Trophoblast cell (in vitro differentiated cells and primary cell): Measurements from ENCODE around the gene LZTS2.

Source experiments
- DNase-seq, 2 donors: peaks; one replicate each; pipeline ENCODE4 v3.0.0-alpha.2; 2016
- H2AFZ ChIP-seq: 2 replicates; pipeline ENCODE4 v1.6.1; 2013; ENCODE audit warnings: low read length, moderate library complexity, mild to moderate bottlenecking; ENCODE audit not compliant: insufficient read depth, poor library complexity
- H2AK5ac ChIP-seq: 2 replicates; pipeline ENCODE4 v1.6.1; 2013; ENCODE audit warnings: mild to moderate bottlenecking, low read length
- H2BK120ac ChIP-seq: 2 replicates; pipeline ENCODE4 v1.6.1; 2013; ENCODE audit warnings: low read length, mild to moderate bottlenecking, moderate library complexity; ENCODE audit not compliant: insufficient read depth, poor library complexity
- H2BK12ac ChIP-seq: 2 replicates; pipeline ENCODE4 v1.6.1; 2013; ENCODE audit warnings: mild to moderate bottlenecking, low read length, moderate library complexity
- H2BK5ac ChIP-seq: 2 replicates; pipeline ENCODE4 v1.6.1; 2013; ENCODE audit warnings: low read length, low read depth, moderate library complexity, mild to moderate bottlenecking; ENCODE audit not compliant: poor library complexity
- H3K14ac ChIP-seq: 2 replicates; pipeline ENCODE4 v1.6.1; 2013; ENCODE audit warnings: mild to moderate bottlenecking, low read length
- H3K18ac ChIP-seq: 2 replicates; pipeline ENCODE4 v1.6.1; 2013; ENCODE audit warnings: mild to moderate bottlenecking, low read length
- H3K23ac ChIP-seq: 2 replicates; pipeline ENCODE4 v1.6.1; 2013; ENCODE audit warnings: low read length
- H3K27ac ChIP-seq: 2 replicates; pipeline ENCODE4 v1.5.1; 2013; ENCODE audit warnings: low read depth, mild to moderate bottlenecking, inconsistent platforms, low read length, moderate library complexity
- H3K27me3 ChIP-seq: 2 replicates; pipeline ENCODE4 v1.6.1; 2013; ENCODE audit warnings: inconsistent platforms, mild to moderate bottlenecking, low read length, moderate library complexity; ENCODE audit not compliant: insufficient read depth
- H3K36me3 ChIP-seq, 2 experiments: 1 replicate in 1 of 2; 2 replicates in 1 of 2; pipeline ENCODE4 v1.6.1; 2013; ENCODE audit warnings: low read length in 2 of 2, mild to moderate bottlenecking in 2 of 2, moderate library complexity in 1 of 2; ENCODE audit not compliant: insufficient read depth in 2 of 2, control insufficient read depth in 1 of 2
- H3K4ac ChIP-seq: 2 replicates; pipeline ENCODE4 v1.6.1; 2013; ENCODE audit warnings: low read depth, mild to moderate bottlenecking, low read length, moderate library complexity
- H3K4me1 ChIP-seq, 2 experiments: 1 replicate in 1 of 2; 2 replicates in 1 of 2; pipeline ENCODE4 v1.6.1; 2013; ENCODE audit warnings: low read length in 2 of 2, mild to moderate bottlenecking in 2 of 2, moderate library complexity in 1 of 2; ENCODE audit not compliant: insufficient read depth in 2 of 2, control insufficient read depth in 1 of 2
- H3K4me2 ChIP-seq: 2 replicates; pipeline ENCODE4 v1.6.1; 2013; ENCODE audit warnings: inconsistent platforms, mild to moderate bottlenecking, low read length, moderate library complexity
- H3K4me3 ChIP-seq: 2 replicates; pipeline ENCODE4 v1.5.1; 2013; ENCODE audit warnings: mild to moderate bottlenecking, low read depth, low read length, inconsistent platforms
- H3K79me1 ChIP-seq: one replicate; pipeline ENCODE4 v1.6.1; 2013; ENCODE audit warnings: low read length
- H3K79me2 ChIP-seq: 2 replicates; pipeline ENCODE4 v1.6.1; 2013; ENCODE audit warnings: low read length, mild to moderate bottlenecking; ENCODE audit not compliant: control insufficient read depth, insufficient read depth, poor library complexity
- H3K9ac ChIP-seq: 2 replicates; pipeline ENCODE4 v1.6.1; 2013; ENCODE audit warnings: mild to moderate bottlenecking, low read length
- H3K9me3 ChIP-seq: 2 replicates; pipeline ENCODE4 v1.6.1; 2013; ENCODE audit warnings: low read depth, mild to moderate bottlenecking, control low read depth, inconsistent platforms, low read length; ENCODE audit not compliant: insufficient read depth
- H4K12ac ChIP-seq: 2 replicates; pipeline ENCODE4 v1.6.1; 2013; ENCODE audit warnings: low read depth, mild to moderate bottlenecking, low read length, moderate library complexity
- H4K8ac ChIP-seq: 2 replicates; pipeline ENCODE4 v1.6.1; 2013; ENCODE audit warnings: low read depth, mild to moderate bottlenecking, low read length, moderate library complexity
- H4K91ac ChIP-seq: one replicate; pipeline ENCODE4 v1.6.1; 2013; ENCODE audit warnings: low read depth, mild to moderate bottlenecking, low read length, moderate library complexity
- WGBS: extraction: QIAGEN DNeasy Blood & Tissue Kit; methylation state at CpG from one replicate; pipeline ENCODE4 v1.1.7; 2013; ENCODE audit warnings: missing lambda C conversion rate; ENCODE audit not compliant: insufficient read length, insufficient coverage; ENCODE audit errors: extremely low coverage; 5-methylcytosine and 5-hydroxymethylcytosine counted together

The LZTS2 gene

GRCh38 chr10:101030496-101031127 lies 31.0 kb downstream of the LZTS2 start:
- Histone ChIP-seq H3K14ac (no peak overlapping the region), H3K36me3 (peaks cover 4% of the 10 kb centered on the region in 2 experiments), H2BK5ac (no peak overlapping the region), H3K23ac (no peak overlapping the region), H3K79me1 (peaks cover 9% of the 10 kb centered on the region), H3K4me2 (peak overlapping the region; percentile 82), H4K8ac (no peak overlapping the region), H2BK120ac (no peak overlapping the region), H3K27ac (no peak overlapping the region), H4K91ac (no peak overlapping the region), H3K79me2 (no peaks in the 10 kb centered on the region), H3K4me3 (peak overlapping the region; percentile 10), H2AK5ac (no peak overlapping the region), H3K18ac (no peak overlapping the region), H3K9me3 (no peaks in the 10 kb centered on the region), H3K4me1 (peaks cover 17 to 25% of the 10 kb centered on the region in 2 experiments), H3K9ac (no peak overlapping the region), H2BK12ac (no peak overlapping the region), H2AFZ (no peak overlapping the region), H3K27me3 (no peaks in the 10 kb centered on the region), H3K4ac (no peak overlapping the region), H4K12ac (no peak overlapping the region)
- WGBS, result no CpG with 5 or more reads among the region's 25 CpGs
- peak; percentile 93 to 94 for DNase-seq

GRCh38 chr10:101031128-101031795 lies 31.7 kb downstream of the LZTS2 start, which contains the start of the genes PDZD7 and SFXN3:
TSS of gene PDZD7 (minus strand) at chr10:101031129. CDS start at chr10:101030219, 910 bp downstream.
TSS of gene SFXN3 (plus strand) at chr10:101031234. CDS start at chr10:101034695, 3,461 bp downstream.
- Histone ChIP-seq H3K14ac (peak within 1 kb of the TSS; percentile 29), H4K8ac (peak within 1 kb of the TSS; percentile 15), H3K18ac (no peak within 1 kb of the TSS), H3K27ac (peak within 1 kb of the TSS; percentile 66), H3K9me3 (no peaks in the 10 kb centered on the region), H2AFZ (peak within 1 kb of the TSS; percentile 58), H3K4me3 (peak within 1 kb of the TSS; percentile 60), H3K79me2 (no peaks in the 10 kb centered on the region), H4K12ac (no peak within 1 kb of the TSS), H4K91ac (peak within 1 kb of the TSS; percentile 64), H3K9ac (no peak within 1 kb of the TSS), H2BK120ac (peak within 1 kb of the TSS; percentile 23), H3K79me1 (peaks cover 9% of the 10 kb centered on the region), H2BK5ac (no peak within 1 kb of the TSS), H3K36me3 (peaks cover 7 to 9% of the 10 kb centered on the region in 2 experiments), H2AK5ac (no peak within 1 kb of the TSS), H3K27me3 (no peaks in the 10 kb centered on the region), H2BK12ac (peak within 1 kb of the TSS; percentile 5), H3K4me1 (peaks cover 17 to 25% of the 10 kb centered on the region in 2 experiments), H3K23ac (no peak within 1 kb of the TSS), H3K4me2 (peak within 1 kb of the TSS; percentile 82), H3K4ac (no peak within 1 kb of the TSS)
- DNase-seq, result peak; percentile 98 to 99
- no CpG with 5 or more reads among the region's 38 CpGs for WGBS

GRCh38 chr10:101031796-101032636 lies 32.4 kb downstream of the LZTS2 start:
- H3K14ac ChIP-seq, result peak overlapping the region; percentile 29
- peak overlapping the region; percentile 47 for H3K4me3 ChIP-seq
- peak overlapping the region; percentile 66 for H3K27ac ChIP-seq
- peaks cover 9% of the 10 kb centered on the region for H3K79me1 ChIP-seq
- H3K4me2 ChIP-seq, result peak overlapping the region; percentile 82
- peak overlapping the region; percentile 17 for H3K18ac ChIP-seq
- no peak overlapping the region for H4K12ac ChIP-seq
- H3K4ac ChIP-seq, result no peak overlapping the region
- H2BK5ac ChIP-seq, result peak overlapping the region; percentile 34
- H2AFZ ChIP-seq, result peak overlapping the region; percentile 58
- peak overlapping the region; percentile 64 for H4K91ac ChIP-seq
- H3K9ac ChIP-seq, result peak overlapping the region; percentile 8
- H4K8ac ChIP-seq, result peak overlapping the region; percentile 12
- no CpG with 5 or more reads among the region's 47 CpGs for WGBS
- H3K9me3 ChIP-seq, result no peaks in the 10 kb centered on the region
- no peaks in the 10 kb centered on the region for H3K27me3 ChIP-seq
- no peaks in the 10 kb centered on the region for H3K79me2 ChIP-seq
- H3K23ac ChIP-seq, result no peak overlapping the region
- peak overlapping the region; percentile 23 for H2BK120ac ChIP-seq
- no peak overlapping the region for H2AK5ac ChIP-seq
- peaks cover 17 to 25% of the 10 kb centered on the region in 2 experiments for H3K4me1 ChIP-seq
- H3K36me3 ChIP-seq, result peaks cover 15 to 16% of the 10 kb centered on the region in 2 experiments
- H2BK12ac ChIP-seq, result peak overlapping the region; percentile 5
- DNase-seq, result peak; percentile 72 to 74

- WGBS, result no CpG with 5 or more reads among the region's 6 CpGs
- no peak overlapping the region for H4K12ac ChIP-seq
- H4K8ac ChIP-seq, result peak overlapping the region; percentile 3
- peak; percentile 85 to 86 for DNase-seq
- H3K27me3 ChIP-seq, result no peaks in the 10 kb centered on the region
- H4K91ac ChIP-seq, result peak overlapping the region; percentile 64
- peaks cover 17 to 22% of the 10 kb centered on the region in 2 experiments for H3K4me1 ChIP-seq
- H3K4me3 ChIP-seq, result peak overlapping the region; percentile 47
- peak overlapping the region; percentile 17 for H3K18ac ChIP-seq
- no peak overlapping the region for H3K14ac ChIP-seq
- peak overlapping the region; percentile 82 for H3K4me2 ChIP-seq
- H3K9me3 ChIP-seq, result no peaks in the 10 kb centered on the region
- no peak overlapping the region for H3K4ac ChIP-seq
- no peak overlapping the region for H2BK12ac ChIP-seq
- H2AK5ac ChIP-seq, result no peak overlapping the region
- peak overlapping the region; percentile 66 for H3K27ac ChIP-seq
- no peaks in the 10 kb centered on the region for H3K79me2 ChIP-seq
- H2BK5ac ChIP-seq, result peak overlapping the region; percentile 34
- peaks cover 9% of the 10 kb centered on the region for H3K79me1 ChIP-seq
- H2AFZ ChIP-seq, result no peak overlapping the region
- H3K23ac ChIP-seq, result no peak overlapping the region
- peaks cover 21 to 23% of the 10 kb centered on the region in 2 experiments for H3K36me3 ChIP-seq
- H2BK120ac ChIP-seq, result peak overlapping the region; percentile 23
- no peak overlapping the region for H3K9ac ChIP-seq
Observed at GRCh38 chr10:101032637-101033224, 33.1 kb downstream of the LZTS2 start.
